ENCODE data around the gene HCFC1R1. TPM values are rescaled to one million over a fixed set of nuclear protein-coding genes. Genes with fewer than 3 reads are reported as not detected.

Gene HCFC1R1
- total RNA-seq, 6 experiments from 2014 or later = 9.7 to 14.6 (median 12.1) TPM

- peak in 1 of 4 donors; percentile 2 for TF ChIP-seq CTCF (IDR thresholded peaks at IDR 0.05)
- TF ChIP-seq POLR2A (IDR thresholded peaks at IDR 0.05) = no peak
- DNase-seq (no peak), ATAC-seq (peak in 1 of 4 donors; percentile 0)
- intact Hi-C loops (cut with DNase I) = no loop called here
- peak overlapping the region; percentile 84 to 95 (median 91) for H3K27ac ChIP-seq
- H3K9me3 ChIP-seq = no peaks in the 10 kb centered on the region
- WGBS (ENCODE audit: insufficient coverage, low coverage, low lambda C conversion rate, missing lambda C conversion rate) = 49% methylated on average over 7 of the region's 8 CpGs
- H3K4me1 ChIP-seq = peaks cover 0 to 30% (median 14%) of the 10 kb centered on the region in 4 donors
- H3K4me3 ChIP-seq = peak overlapping the region in 2 of 3 donors; percentile 59 to 67
- H3K27me3 ChIP-seq = no peaks in the 10 kb centered on the region
- peaks cover 0 to 6% (median 0%) of the 10 kb centered on the region in 4 donors for H3K36me3 ChIP-seq
Measured at GRCh38 chr16:3022684-3023414, 893 bp downstream of the HCFC1R1 start.

- no peaks in the 10 kb centered on the region for H3K9me3 ChIP-seq
- peak overlapping the region in 1 of 3 donors; percentile 84 for H3K4me3 ChIP-seq
- H3K27me3 ChIP-seq = no peaks in the 10 kb centered on the region
- peaks cover 0 to 28% (median 14%) of the 10 kb centered on the region in 4 donors for H3K4me1 ChIP-seq
- peak in 1 of 4 donors; percentile 31 for ATAC-seq
- peaks cover 0 to 6% (median 0%) of the 10 kb centered on the region in 4 donors for H3K36me3 ChIP-seq
- TF ChIP-seq CTCF (IDR thresholded peaks at IDR 0.05) (no peak), POLR2A (IDR thresholded peaks at IDR 0.05) (no peak)
- WGBS (ENCODE audit: insufficient coverage, low coverage, low lambda C conversion rate, missing lambda C conversion rate) = 60% methylated on average over 4 of the region's 8 CpGs
- DNase-seq = peak in 1 of 3 donors; percentile 85
- H3K27ac ChIP-seq = peak overlapping the region; percentile 84 to 95 (median 91)
- intact Hi-C loops (cut with DNase I) = no loop called here
Measured at GRCh38 chr16:3022208-3022683, 1.5 kb downstream of the HCFC1R1 start.

- peak overlapping the region; percentile 84 to 95 (median 91) for H3K27ac ChIP-seq
- WGBS (ENCODE audit: insufficient coverage, low coverage, low lambda C conversion rate, missing lambda C conversion rate) = 9% methylated on average over 11 of the region's 25 CpGs
- ATAC-seq = peak; percentile 41 to 52 (median 46)
- H3K4me1 ChIP-seq = peaks cover 0 to 28% (median 14%) of the 10 kb centered on the region in 4 donors
- no peaks in the 10 kb centered on the region for H3K9me3 ChIP-seq
- no peaks in the 10 kb centered on the region for H3K27me3 ChIP-seq
- DNase-seq = peak; percentile 80 to 88 (median 83)
- H3K36me3 ChIP-seq = peaks cover 0 to 6% (median 0%) of the 10 kb centered on the region in 4 donors
- H3K4me3 ChIP-seq = peak overlapping the region; percentile 64 to 84 (median 74)
- intact Hi-C loops (cut with DNase I) = no loop called here
- TF ChIP-seq CTCF (IDR thresholded peaks at IDR 0.05) (peak in 3 of 4 donors; percentile 32 to 37 (median 37)), POLR2A (IDR thresholded peaks at IDR 0.05) (no peak)
Measured at GRCh38 chr16:3021449-3022207, 2.1 kb downstream of the HCFC1R1 start.

GRCh38 chr16:3020604-3021448, 2.9 kb downstream of the HCFC1R1 start:
- Histone ChIP-seq H3K9me3 (no peaks in the 10 kb centered on the region), H3K4me3 (peak overlapping the region; percentile 64 to 84 (median 74)), H3K27me3 (no peaks in the 10 kb centered on the region), H3K36me3 (peaks cover 0 to 1% (median 0%) of the 10 kb centered on the region in 4 donors), H3K27ac (peak overlapping the region; percentile 84 to 95 (median 91)), H3K4me1 (peaks cover 0 to 28% (median 14%) of the 10 kb centered on the region in 4 donors)
- TF ChIP-seq POLR2A (IDR thresholded peaks at IDR 0.05) (peak; percentile 63), CTCF (IDR thresholded peaks at IDR 0.05) (no peak)
- intact Hi-C loops (cut with DNase I) = no loop called here
- WGBS (ENCODE audit: insufficient coverage, low coverage, low lambda C conversion rate, missing lambda C conversion rate) = under 1% methylated on average over 32 of the region's 57 CpGs
- ATAC-seq = peak; percentile 29 to 50 (median 36)
- peak in 2 of 3 donors; percentile 74 to 91 for DNase-seq
